Ovary (tissue), 9 donors: ENCODE results near the gene SAMHD1. TPM values are rescaled to one million over a fixed set of nuclear protein-coding genes. Genes with fewer than 3 reads are reported as not detected.

Experiments
- DNase-seq, 5 donors: peaks; one replicate each; pipeline ENCODE4 v3.0.0-alpha.2; 2019 to 2020
- H3K27ac ChIP-seq, 2 donors: fragments of 200-600 bp; one replicate each; pipeline versions ENCODE4 v1.5.1 to v1.8.0; 2019 to 2022
- H3K27me3 ChIP-seq: fragments of 200-600 bp; one replicate; pipeline ENCODE4 v1.8.0; 2022
- H3K36me3 ChIP-seq: fragments of 200-600 bp; sonication (generic); one replicate; pipeline ENCODE4 v1.5.1; 2019
- H3K4me1 ChIP-seq: one replicate; pipeline ENCODE4 v1.8.1; 2013; ENCODE audit warnings: mild to moderate bottlenecking, moderate library complexity; ENCODE audit not compliant: insufficient read depth
- H3K4me3 ChIP-seq: fragments of 200-600 bp; sonication (generic); one replicate; pipeline ENCODE4 v1.5.1; 2017
- H3K9me3 ChIP-seq, 2 donors: fragments of 200-600 bp in 1 of 2; sonication (generic) in 1 of 2; one replicate each; pipeline versions ENCODE4 v1.5.1 to v1.8.1; 2013 to 2019; ENCODE audit warnings: mild to moderate bottlenecking in 1 of 2, moderate library complexity in 1 of 2
- EP300 ChIP-seq: sonication (generic); formaldehyde crosslinking; IDR thresholded peaks from one replicate; pipeline ENCODE4 v1.6.1; 2017; ENCODE audit warnings: antibody characterized with exemption
- POLR2A ChIP-seq: fragments of 450-650 bp; IDR thresholded peaks from one replicate; pipeline ENCODE4 v1.6.1; 2017; ENCODE audit warnings: antibody characterized with exemption, mild to moderate bottlenecking, moderate library complexity
- WGBS, 3 donors: extraction: QIAGEN DNeasy Blood & Tissue Kit in 1 of 3; methylation state at CpG; one replicate each; pipeline versions ENCODE4 v1.1.5 to v1.1.7; 2013 to 2017; 5-methylcytosine and 5-hydroxymethylcytosine counted together
- intact Hi-C, 4 donors: fragments of 100-400 bp; cut with DNase I; formaldehyde crosslinking; loops; one replicate each; pipeline versions ENCODE4 v1.11.0 to v1.15.1; 2022 to 2023
- polyA plus RNA-seq, 2 donors: library from polyadenylated mRNA; stranded (reverse); fragments of 200-250 nt in 1 of 2; fragments of 350-450 nt in 1 of 2; fragmentation: Illumina TruSeq in 1 of 2; extraction: RNeasy Lipid Tissue Mini Kit (QIAGEN cat#74804) in 1 of 2; gene quantifications; one replicate each; pipeline ENCODE4 v1.2.3, GENCODE V29; 2013 to 2014
- total RNA-seq, 7 donors: library from RNA; depleted of rRNA in 2 of 7; stranded (reverse); fragments of >200 nt in 2 of 7; fragmentation: NEBNext Ultra II Directional in 3 of 7; extraction: Animal tissue kit (Norgen Biotek cat#: 25700) in 3 of 7; gene quantifications; one replicate each; pipeline versions ENCODE4 v1.1.0 to v1.2.4, GENCODE V29; 2016 to 2023
- TF ChIP-seq, protein P1 (sequence below), 3 donors: fragments of 450-650 bp in 2 of 3; fragments of 200-600 bp in 1 of 3; IDR thresholded peaks; one replicate each; pipeline versions ENCODE4 v1.5.1 to v1.8.0; 2016 to 2022; ENCODE audit warnings: antibody characterized with exemption in 3 of 3, mild to moderate bottlenecking in 1 of 3
- donor health status: DM: no; HTN: no; CAD: no; lungs with moderate emphysema.
- donor health status: DM: no; HTN: no; CAD: no.
- donor health status: Bipolar disorder and iron deficiency.
- donor health status: DM: yes; HTN: yes; CAD: no.
- donor health status: DM: no; HTN: no; CAD: no.
- donor health status: DM: yes; HTN: yes; CAD: no.

The SAMHD1 gene
- total and polyA plus RNA-seq, 9 donors: 25.4 to 184 (median 103) TPM

DNA sequence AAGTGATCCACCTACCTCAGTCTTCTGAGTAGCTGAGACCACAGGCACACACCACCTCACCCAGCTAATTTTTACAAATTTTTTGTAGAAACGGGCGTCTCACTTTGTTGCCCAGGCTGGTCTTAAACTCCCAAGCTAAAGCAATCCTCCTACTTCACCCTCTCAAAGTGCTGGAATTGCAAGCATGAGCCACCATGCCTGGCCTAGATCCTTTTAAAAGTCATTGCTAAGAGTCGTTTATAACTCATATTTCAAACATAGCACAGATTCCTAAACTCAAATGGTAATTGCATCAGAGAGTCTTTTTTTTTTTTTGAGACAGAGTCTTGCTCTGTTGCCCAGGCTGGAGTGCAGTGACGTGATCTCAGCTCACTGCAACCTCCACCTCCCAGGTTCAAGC lies 7.7 kb upstream of the SAMHD1 start:
- peaks cover 4% of the 10 kb centered on the region for H3K4me1 ChIP-seq
- TF ChIP-seq, protein P1, sequence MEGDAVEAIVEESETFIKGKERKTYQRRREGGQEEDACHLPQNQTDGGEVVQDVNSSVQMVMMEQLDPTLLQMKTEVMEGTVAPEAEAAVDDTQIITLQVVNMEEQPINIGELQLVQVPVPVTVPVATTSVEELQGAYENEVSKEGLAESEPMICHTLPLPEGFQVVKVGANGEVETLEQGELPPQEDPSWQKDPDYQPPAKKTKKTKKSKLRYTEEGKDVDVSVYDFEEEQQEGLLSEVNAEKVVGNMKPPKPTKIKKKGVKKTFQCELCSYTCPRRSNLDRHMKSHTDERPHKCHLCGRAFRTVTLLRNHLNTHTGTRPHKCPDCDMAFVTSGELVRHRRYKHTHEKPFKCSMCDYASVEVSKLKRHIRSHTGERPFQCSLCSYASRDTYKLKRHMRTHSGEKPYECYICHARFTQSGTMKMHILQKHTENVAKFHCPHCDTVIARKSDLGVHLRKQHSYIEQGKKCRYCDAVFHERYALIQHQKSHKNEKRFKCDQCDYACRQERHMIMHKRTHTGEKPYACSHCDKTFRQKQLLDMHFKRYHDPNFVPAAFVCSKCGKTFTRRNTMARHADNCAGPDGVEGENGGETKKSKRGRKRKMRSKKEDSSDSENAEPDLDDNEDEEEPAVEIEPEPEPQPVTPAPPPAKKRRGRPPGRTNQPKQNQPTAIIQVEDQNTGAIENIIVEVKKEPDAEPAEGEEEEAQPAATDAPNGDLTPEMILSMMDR (IDR thresholded peaks at IDR 0.05): no peak
- TF ChIP-seq POLR2A (no peak), EP300 (no peak)
- no peak overlapping the region for H3K4me3 ChIP-seq
- H3K9me3 ChIP-seq: no peaks in the 10 kb centered on the region
- WGBS, 3 donors: 70 to 72% (median 70%) methylated on average over 4 of the region's 4 CpGs
- intact Hi-C loops: no loop called here
- no peaks in the 10 kb centered on the region for H3K27me3 ChIP-seq
- H3K27ac ChIP-seq: no peak overlapping the region
- DNase-seq: no peak
- H3K36me3 ChIP-seq: no peaks in the 10 kb centered on the region

DNA sequence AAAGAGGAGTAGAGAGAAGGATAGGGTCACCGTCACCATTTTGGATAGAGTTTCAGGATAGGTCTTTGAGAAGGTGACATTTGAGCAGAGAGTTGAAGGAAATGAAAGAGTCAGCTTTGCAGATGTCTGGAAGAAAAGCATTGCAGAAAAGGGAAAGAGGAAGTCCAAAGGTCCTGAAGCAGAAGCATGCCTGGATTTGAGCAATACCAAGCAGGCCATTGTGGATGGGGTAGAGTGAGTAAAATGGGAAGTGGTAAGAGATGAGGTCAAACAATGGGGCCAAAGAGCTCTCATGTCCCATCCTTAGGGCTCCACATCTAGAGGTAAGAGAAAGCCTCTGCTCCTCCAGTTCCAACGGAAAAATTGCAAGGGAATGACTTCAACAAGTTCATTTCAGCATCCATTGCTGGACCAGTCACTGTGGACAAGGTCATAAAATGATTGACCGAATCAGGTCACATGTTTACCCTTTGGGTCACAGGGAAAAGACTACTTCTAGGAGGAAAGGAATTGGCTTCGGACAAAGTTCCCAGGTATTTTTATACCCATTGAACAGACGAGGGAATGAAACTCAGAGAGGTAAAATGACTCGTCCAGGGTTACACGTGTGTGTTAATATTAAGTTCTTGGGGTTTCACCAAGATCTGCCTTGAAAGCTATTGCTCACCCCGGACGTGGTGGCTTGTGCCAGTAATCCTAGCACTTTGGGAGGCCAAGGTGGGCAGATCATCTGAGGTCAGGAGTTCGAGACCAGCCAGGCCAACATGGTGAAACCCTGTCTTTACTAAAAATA lies 6.6 kb upstream of the SAMHD1 start:
- no peaks in the 10 kb centered on the region for H3K9me3 ChIP-seq
- H3K4me1 ChIP-seq: peaks cover 4% of the 10 kb centered on the region
- no peak overlapping the region for H3K4me3 ChIP-seq
- TF ChIP-seq POLR2A (no peak), EP300 (no peak)
- TF ChIP-seq, protein P1 (IDR thresholded peaks at IDR 0.05): no peak
- intact Hi-C loops: no loop called here
- DNase-seq: no peak
- WGBS, 3 donors: 88 to 93% (median 89%) methylated on average over 10 of the region's 10 CpGs
- H3K27ac ChIP-seq: no peak overlapping the region
- no peaks in the 10 kb centered on the region for H3K36me3 ChIP-seq
- H3K27me3 ChIP-seq: no peaks in the 10 kb centered on the region

GRCh38 chr20:36956674-36957073 lies 5.2 kb upstream of the SAMHD1 start:
- peaks cover 9% of the 10 kb centered on the region for H3K4me1 ChIP-seq
- no peaks in the 10 kb centered on the region for H3K9me3 ChIP-seq
- no peak for DNase-seq
- intact Hi-C loops: no loop called here
- WGBS, 3 donors: 65 to 82% (median 66%) methylated on average over 2 of the region's 2 CpGs
- no peaks in the 10 kb centered on the region for H3K36me3 ChIP-seq
- H3K27me3 ChIP-seq: no peaks in the 10 kb centered on the region
- no peak overlapping the region for H3K27ac ChIP-seq
- TF ChIP-seq, protein P1 (IDR thresholded peaks at IDR 0.05): no peak
- TF ChIP-seq POLR2A (no peak), EP300 (no peak)
- no peak overlapping the region for H3K4me3 ChIP-seq

- DNase-seq: no peak
- H3K9me3 ChIP-seq: no peaks in the 10 kb centered on the region
- 80 to 94% (median 80%) methylated on average over 3 of the region's 3 CpGs for WGBS, 3 donors
- H3K4me3 ChIP-seq: no peak overlapping the region
- no peak for TF ChIP-seq POLR2A
- TF ChIP-seq, protein P1 (IDR thresholded peaks at IDR 0.05): no peak
- no peak for TF ChIP-seq EP300
- intact Hi-C loops: no loop called here
- H3K27ac ChIP-seq: no peak overlapping the region
- H3K36me3 ChIP-seq: no peaks in the 10 kb centered on the region
- no peaks in the 10 kb centered on the region for H3K27me3 ChIP-seq
- H3K4me1 ChIP-seq: peaks cover 9% of the 10 kb centered on the region
Measured at GRCh38 chr20:36956016-36956415, 4.5 kb upstream of the SAMHD1 start.
